Liver (tissue), 9 donors: Measurements from ENCODE around the gene COL19A1. TPM values are rescaled to one million over a fixed set of nuclear protein-coding genes. Genes with fewer than 3 reads are reported as not detected.

Experiments used
- DNase-seq: peaks from one replicate; pipeline ENCODE4 v3.0.0-alpha.2; 2017; ENCODE audit warnings: low spot score
- H3K27ac ChIP-seq, 2 donors: one replicate each; pipeline ENCODE4 v1.7.0; 2013; ENCODE audit warnings: inconsistent platforms in 2 of 2, low read length in 2 of 2, control low read depth in 1 of 2, low read depth in 1 of 2, mild to moderate bottlenecking in 1 of 2
- H3K27me3 ChIP-seq, 4 donors: one replicate each; pipeline versions ENCODE4 v1.6.1 to v1.7.0; 2013; ENCODE audit warnings: low read length in 3 of 4, inconsistent platforms in 1 of 4, mild to moderate bottlenecking in 1 of 4, moderate library complexity in 1 of 4; ENCODE audit not compliant: control insufficient read depth in 4 of 4, insufficient read depth in 4 of 4
- H3K36me3 ChIP-seq, 4 donors: one replicate each; pipeline versions ENCODE4 v1.6.1 to v1.7.0; 2013; ENCODE audit warnings: low read length in 3 of 4, mild to moderate bottlenecking in 3 of 4, low read depth in 1 of 4, moderate library complexity in 1 of 4; ENCODE audit not compliant: control insufficient read depth in 4 of 4, insufficient read depth in 3 of 4
- H3K4me1 ChIP-seq, 4 donors: one replicate each; pipeline versions ENCODE4 v1.6.1 to v1.7.0; 2013; ENCODE audit warnings: low read length in 3 of 4, mild to moderate bottlenecking in 3 of 4, moderate library complexity in 1 of 4; ENCODE audit not compliant: control insufficient read depth in 4 of 4, insufficient read depth in 4 of 4
- H3K4me3 ChIP-seq, 3 donors: one replicate each; pipeline versions ENCODE4 v1.6.1 to v1.7.0; 2013; ENCODE audit warnings: low read length in 3 of 3, control low read depth in 1 of 3, low read depth in 1 of 3, mild to moderate bottlenecking in 1 of 3
- H3K9ac ChIP-seq, 2 donors: one replicate each; pipeline ENCODE4 v1.7.0; 2013; ENCODE audit warnings: low read length in 2 of 2, mild to moderate bottlenecking in 2 of 2, moderate library complexity in 2 of 2, control low read depth in 1 of 2, low read depth in 1 of 2
- H3K9me3 ChIP-seq, 4 donors: one replicate each; pipeline versions ENCODE4 v1.6.1 to v1.7.0; 2013; ENCODE audit warnings: low read length in 3 of 4; ENCODE audit not compliant: control insufficient read depth in 4 of 4
- ATF3 ChIP-seq: IDR thresholded peaks from 2 replicates; pipeline ENCODE4 v1.6.1; 2016; ENCODE audit warnings: antibody characterized with exemption
- CTCF ChIP-seq: fragments of 150-350 bp; IDR thresholded peaks from 2 replicates; pipeline ENCODE4 v1.5.1; 2017; ENCODE audit warnings: improper control_type of control experiment, low read depth, low read length; ENCODE audit not compliant: missing input control
- EGR1 ChIP-seq, 2 donors: IDR thresholded peaks; 2 replicates each; pipeline ENCODE4 v1.6.1; 2016 to 2018; ENCODE audit warnings: antibody characterized with exemption in 2 of 2, low read depth in 2 of 2
- FOXA2 ChIP-seq: IDR thresholded peaks from 2 replicates; pipeline ENCODE4 v1.6.1; 2016; ENCODE audit warnings: antibody characterized with exemption
- GABPA ChIP-seq, 2 donors: IDR thresholded peaks in 1 of 2; conservative IDR thresholded peaks in 1 of 2; 2 replicates each; pipeline ENCODE4 v1.6.1; 2016; ENCODE audit warnings: antibody characterized with exemption in 2 of 2, mild to moderate bottlenecking in 1 of 2, moderate library complexity in 1 of 2
- HNF4A ChIP-seq, 2 donors: conservative IDR thresholded peaks; 2 replicates each; pipeline ENCODE4 v1.6.1; 2016; ENCODE audit warnings: antibody characterized with exemption in 2 of 2, mild to moderate bottlenecking in 2 of 2
- HNF4G ChIP-seq: IDR thresholded peaks from 2 replicates; pipeline ENCODE4 v1.6.1; 2016; ENCODE audit warnings: antibody characterized with exemption
- JUND ChIP-seq, 2 donors: IDR thresholded peaks; 2 replicates each; pipeline ENCODE4 v1.6.1; 2016; ENCODE audit warnings: antibody characterized with exemption in 2 of 2
- NR2F2 ChIP-seq: IDR thresholded peaks from 2 replicates; pipeline ENCODE4 v1.6.1; 2016; ENCODE audit warnings: antibody characterized with exemption
- RAD21 ChIP-seq, 2 donors: IDR thresholded peaks; 2 replicates each; pipeline ENCODE4 v1.6.1; 2016; ENCODE audit warnings: antibody characterized with exemption in 2 of 2, mild to moderate bottlenecking in 2 of 2
- RXRA ChIP-seq, 2 donors: IDR thresholded peaks; 2 replicates each; pipeline ENCODE4 v1.6.1; 2017 to 2018; ENCODE audit warnings: antibody characterized with exemption in 2 of 2, mild to moderate bottlenecking in 1 of 2
- SP1 ChIP-seq: IDR thresholded peaks from 2 replicates; pipeline ENCODE4 v1.6.1; 2018; ENCODE audit warnings: antibody characterized with exemption, mild to moderate bottlenecking
- TAF1 ChIP-seq: conservative IDR thresholded peaks from 2 replicates; pipeline ENCODE4 v1.6.1; 2016; ENCODE audit warnings: antibody characterized with exemption, mild to moderate bottlenecking
- ZBTB33 ChIP-seq: IDR thresholded peaks from 2 replicates; pipeline ENCODE4 v1.6.1; 2016; ENCODE audit warnings: antibody characterized with exemption
- WGBS: extraction: QIAGEN DNeasy Blood & Tissue Kit; methylation state at CpG from one replicate; pipeline ENCODE4 v1.1.7; 2013; 5-methylcytosine and 5-hydroxymethylcytosine counted together
- polyA plus RNA-seq, 2 donors: library from polyadenylated mRNA; stranded (reverse) in 1 of 2; unstranded in 1 of 2; fragments of 200-250 nt in 1 of 2; fragments of >200 nt in 1 of 2; fragmentation: Nextera tagmentation in 1 of 2; extraction: Ambion mirVana in 1 of 2; gene quantifications; one replicate each; pipeline versions ENCODE4 v1.2.1 to v1.2.3, GENCODE V29; 2013 to 2015
- total RNA-seq, 2 donors: library from RNA; depleted of rRNA; stranded (reverse); fragments of >200 nt; gene quantifications; one replicate each; pipeline ENCODE4 v1.2.3, GENCODE V29; 2014
- TF ChIP-seq, protein P1 (sequence below): IDR thresholded peaks from 2 replicates; pipeline ENCODE4 v1.6.1; 2016; ENCODE audit warnings: antibody characterized with exemption, mild to moderate bottlenecking
- donor health status: healthy.
- donor health status: healthy.
- donor health status: healthy.
- donor health status: healthy.
- donor health status: healthy.

The COL19A1 gene
- total and polyA plus RNA-seq, 4 donors: 0.25 to 0.51 TPM; not detected in 2

GRCh38 chr6:69866770-69867638 is 648 bp downstream of the COL19A1 start:
- peak; percentile 46 for DNase-seq
- peak overlapping the region in 1 of 2 donors; percentile 8 for H3K9ac ChIP-seq
- H3K4me3 ChIP-seq: peak overlapping the region; percentile 30 to 70 (median 66)
- no peaks in the 10 kb centered on the region for H3K9me3 ChIP-seq
- no peaks in the 10 kb centered on the region for H3K27me3 ChIP-seq
- TF ChIP-seq FOXA2 (no peak), GABPA (IDR thresholded peaks at IDR 0.05 in 1 of 2, conservative IDR thresholded peaks at IDR 0.05 in 1 of 2) (no peak), RAD21 (IDR thresholded peaks at IDR 0.05) (peak in 1 of 2 donors; percentile 29), JUND (IDR thresholded peaks at IDR 0.05) (no peak), CTCF (peak; percentile 17), ZBTB33 (no peak), SP1 (no peak)
- H3K36me3 ChIP-seq: no peaks in the 10 kb centered on the region
- H3K27ac ChIP-seq: peak overlapping the region; percentile 52 to 53
- WGBS: under 1% methylated on average over 80 of the region's 80 CpGs
- peaks cover 2 to 17% (median 8%) of the 10 kb centered on the region in 4 donors for H3K4me1 ChIP-seq

DNA sequence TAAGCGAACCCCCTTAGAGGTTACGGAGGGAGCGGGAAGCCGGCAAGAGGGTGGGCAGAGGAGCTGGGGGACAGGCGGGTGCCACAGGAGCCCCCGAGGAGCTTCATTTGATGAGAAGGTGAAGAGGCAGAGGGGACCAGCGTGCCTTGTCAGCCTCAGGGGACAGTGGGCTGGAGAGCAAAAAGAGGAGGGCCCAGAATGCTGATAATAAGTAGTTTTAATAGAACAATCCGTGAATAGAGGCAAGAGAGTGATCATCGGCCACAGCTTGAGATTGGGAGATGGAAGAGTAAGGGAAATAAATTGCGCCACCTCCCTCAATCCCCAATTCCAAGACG is 1.3 kb downstream of the COL19A1 start:
- Histone ChIP-seq H3K4me1 (peaks cover 2 to 17% (median 8%) of the 10 kb centered on the region in 4 donors), H3K27ac (peak overlapping the region in 1 of 2 donors; percentile 53), H3K27me3 (no peaks in the 10 kb centered on the region), H3K4me3 (peak overlapping the region; percentile 30 to 70 (median 66)), H3K9me3 (no peaks in the 10 kb centered on the region), H3K9ac (no peak overlapping the region), H3K36me3 (no peaks in the 10 kb centered on the region)
- no peak for DNase-seq
- 13% methylated on average over 11 of the region's 11 CpGs for WGBS
- TF ChIP-seq EGR1 (IDR thresholded peaks at IDR 0.05; ENCODE audit: low read depth in 2 of 2) (no peak), HNF4A (conservative IDR thresholded peaks at IDR 0.05) (no peak), ATF3 (no peak), JUND (IDR thresholded peaks at IDR 0.05) (no peak), CTCF (no peak), RXRA (IDR thresholded peaks at IDR 0.05) (no peak), HNF4G (no peak), TAF1 (no peak), NR2F2 (no peak), ZBTB33 (no peak), GABPA (IDR thresholded peaks at IDR 0.05 in 1 of 2, conservative IDR thresholded peaks at IDR 0.05 in 1 of 2) (no peak)
- TF ChIP-seq, protein P1, sequence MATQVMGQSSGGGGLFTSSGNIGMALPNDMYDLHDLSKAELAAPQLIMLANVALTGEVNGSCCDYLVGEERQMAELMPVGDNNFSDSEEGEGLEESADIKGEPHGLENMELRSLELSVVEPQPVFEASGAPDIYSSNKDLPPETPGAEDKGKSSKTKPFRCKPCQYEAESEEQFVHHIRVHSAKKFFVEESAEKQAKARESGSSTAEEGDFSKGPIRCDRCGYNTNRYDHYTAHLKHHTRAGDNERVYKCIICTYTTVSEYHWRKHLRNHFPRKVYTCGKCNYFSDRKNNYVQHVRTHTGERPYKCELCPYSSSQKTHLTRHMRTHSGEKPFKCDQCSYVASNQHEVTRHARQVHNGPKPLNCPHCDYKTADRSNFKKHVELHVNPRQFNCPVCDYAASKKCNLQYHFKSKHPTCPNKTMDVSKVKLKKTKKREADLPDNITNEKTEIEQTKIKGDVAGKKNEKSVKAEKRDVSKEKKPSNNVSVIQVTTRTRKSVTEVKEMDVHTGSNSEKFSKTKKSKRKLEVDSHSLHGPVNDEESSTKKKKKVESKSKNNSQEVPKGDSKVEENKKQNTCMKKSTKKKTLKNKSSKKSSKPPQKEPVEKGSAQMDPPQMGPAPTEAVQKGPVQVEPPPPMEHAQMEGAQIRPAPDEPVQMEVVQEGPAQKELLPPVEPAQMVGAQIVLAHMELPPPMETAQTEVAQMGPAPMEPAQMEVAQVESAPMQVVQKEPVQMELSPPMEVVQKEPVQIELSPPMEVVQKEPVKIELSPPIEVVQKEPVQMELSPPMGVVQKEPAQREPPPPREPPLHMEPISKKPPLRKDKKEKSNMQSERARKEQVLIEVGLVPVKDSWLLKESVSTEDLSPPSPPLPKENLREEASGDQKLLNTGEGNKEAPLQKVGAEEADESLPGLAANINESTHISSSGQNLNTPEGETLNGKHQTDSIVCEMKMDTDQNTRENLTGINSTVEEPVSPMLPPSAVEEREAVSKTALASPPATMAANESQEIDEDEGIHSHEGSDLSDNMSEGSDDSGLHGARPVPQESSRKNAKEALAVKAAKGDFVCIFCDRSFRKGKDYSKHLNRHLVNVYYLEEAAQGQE: no peak
